Endometrial microvascular endothelial cells (primary cell): ENCODE results near the gene IL17RD. TPM values are rescaled to one million over a fixed set of nuclear protein-coding genes. Genes with fewer than 3 reads are reported as not detected.

Experiments
- in situ Hi-C: cut with HindIII; loops from 2 replicates; pipeline ENCODE4 v1.10.0; 2017; ENCODE audit warnings: low sequenced_read_pairs, low pct_unique_long_range_greater_than_20kb; ENCODE audit errors: inconsistent ontology term
- total RNA-seq: library from RNA; depleted of rRNA; stranded (reverse); fragments of >200 nt; gene quantifications from one replicate; pipeline ENCODE4 v1.2.3, GENCODE V29; 2015; ENCODE audit errors: inconsistent ontology term

The IL17RD gene
- total RNA-seq, 1 donor from 2014 or later = 1.6 TPM

DNA sequence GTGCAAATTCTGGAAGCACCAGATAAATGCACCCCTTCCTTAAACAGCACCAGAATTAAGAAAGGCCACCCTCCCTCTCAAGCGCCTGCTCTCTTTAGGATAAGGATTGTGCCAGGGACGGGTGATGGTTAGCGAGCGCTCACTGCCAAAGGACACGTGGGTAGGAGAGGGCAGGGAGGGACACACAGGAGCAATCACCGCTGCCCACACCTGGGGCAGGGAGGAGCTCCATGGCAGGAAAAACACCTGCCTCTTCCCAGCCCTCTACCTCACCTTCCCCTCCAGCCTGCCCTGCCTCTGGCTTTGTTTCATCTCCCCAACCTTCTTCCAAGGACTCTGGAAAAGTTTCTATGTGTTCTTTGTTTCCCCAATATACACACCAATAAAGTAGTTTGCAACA, 112.0 kb downstream of the IL17RD start:
- in situ Hi-C loops = no loop called here

DNA sequence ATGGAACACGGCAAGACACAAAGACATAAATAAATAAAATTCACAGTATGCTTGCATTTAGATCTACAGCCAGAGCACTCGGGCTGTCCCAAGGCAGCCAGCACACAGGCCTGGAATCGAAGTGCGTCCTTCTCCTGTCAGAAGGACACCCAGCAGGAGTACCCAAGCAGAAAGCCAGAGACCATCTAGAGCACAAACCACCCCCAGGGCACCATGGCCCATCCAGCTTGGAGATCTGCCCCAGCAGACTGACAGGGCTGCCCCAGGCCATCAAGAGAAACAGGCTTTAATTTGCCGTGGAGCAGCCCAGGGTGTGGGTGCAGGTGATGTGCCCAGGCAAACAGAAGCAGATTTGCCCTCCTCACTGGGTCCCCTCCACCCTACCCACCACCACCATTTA, 112.5 kb downstream of the IL17RD start:
- in situ Hi-C loops = no loop called here

DNA sequence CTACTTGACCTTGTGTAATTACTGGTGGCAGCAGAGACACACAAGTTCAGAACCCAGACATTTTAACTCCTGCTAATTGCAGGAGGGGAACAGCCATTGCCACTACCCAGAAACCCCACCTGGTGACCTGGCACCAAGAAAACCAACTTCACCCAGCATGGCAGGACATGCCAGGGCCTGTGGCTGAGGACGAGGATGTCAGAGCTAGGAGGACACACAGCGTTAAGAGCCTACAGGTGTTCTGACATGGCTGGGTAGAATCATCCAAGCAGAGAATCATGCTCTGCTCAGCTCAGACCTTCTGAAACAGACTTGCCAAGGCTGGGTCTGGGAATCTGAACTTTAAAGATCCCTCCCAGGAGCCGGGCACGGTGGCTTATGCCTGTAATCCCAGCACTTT, 116.4 kb downstream of the IL17RD start:
- in situ Hi-C loops = no loop called here

DNA sequence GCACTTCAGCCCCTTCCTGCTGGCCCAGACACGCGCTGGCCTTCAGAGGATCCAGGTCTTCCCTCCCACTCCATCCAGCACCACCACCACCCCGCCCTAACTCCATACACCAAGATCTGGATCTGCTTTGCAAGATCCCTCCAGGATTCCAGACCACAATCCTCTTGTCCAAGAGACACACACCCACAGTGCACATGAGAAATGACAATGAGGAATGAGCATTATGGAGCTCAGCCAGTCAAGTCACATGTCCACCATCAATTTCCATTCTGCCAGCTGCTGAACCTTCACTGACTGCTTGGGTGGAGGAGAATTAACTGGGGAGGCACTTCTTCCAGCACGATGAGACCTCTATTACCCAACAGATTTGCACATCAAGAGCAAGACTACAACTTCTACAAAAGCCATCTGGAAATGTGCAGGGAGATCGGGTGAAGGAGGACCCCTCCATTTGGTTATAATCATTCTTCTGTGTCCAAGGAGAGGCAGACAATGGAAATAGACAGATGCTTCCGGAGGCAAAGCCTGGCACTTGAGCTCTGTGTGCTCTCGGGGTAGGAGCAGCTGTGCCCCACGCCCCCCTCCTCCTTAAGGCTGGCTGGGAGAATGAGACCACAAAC, 117.0 kb downstream of the IL17RD start:
- in situ Hi-C loops = no loop called here

DNA sequence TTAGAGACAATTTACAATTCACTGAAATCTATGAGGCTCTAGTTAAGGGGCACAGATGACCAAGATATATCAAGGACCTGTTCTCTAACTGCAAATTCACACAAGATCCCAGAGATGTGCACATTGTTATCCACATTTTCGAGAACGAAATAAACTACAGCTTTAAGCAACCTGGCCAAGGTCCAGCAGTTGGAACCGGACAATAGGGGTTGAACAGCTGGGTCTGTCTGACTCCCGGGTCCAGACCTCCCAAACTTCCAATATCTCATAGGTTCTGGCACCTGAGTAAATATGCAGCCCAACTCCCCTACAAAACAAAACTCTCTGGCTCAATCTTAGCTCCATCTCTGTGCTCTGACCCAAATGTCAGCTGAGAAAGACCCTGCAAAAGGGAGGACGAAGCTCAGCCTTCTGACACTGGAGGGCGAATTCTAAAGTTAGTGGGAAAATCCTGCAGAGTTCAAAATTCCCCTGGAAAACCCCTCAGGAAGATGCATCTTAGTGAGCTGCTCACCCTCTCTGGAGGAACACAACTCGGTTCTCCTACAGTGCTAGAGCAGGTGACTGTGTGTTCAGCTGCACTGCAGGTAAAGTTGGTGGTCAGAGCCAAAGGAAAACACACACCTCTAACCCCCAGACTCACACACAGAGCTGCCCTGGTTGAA, 118.9 kb downstream of the IL17RD start:
- in situ Hi-C loops = no loop called here

DNA sequence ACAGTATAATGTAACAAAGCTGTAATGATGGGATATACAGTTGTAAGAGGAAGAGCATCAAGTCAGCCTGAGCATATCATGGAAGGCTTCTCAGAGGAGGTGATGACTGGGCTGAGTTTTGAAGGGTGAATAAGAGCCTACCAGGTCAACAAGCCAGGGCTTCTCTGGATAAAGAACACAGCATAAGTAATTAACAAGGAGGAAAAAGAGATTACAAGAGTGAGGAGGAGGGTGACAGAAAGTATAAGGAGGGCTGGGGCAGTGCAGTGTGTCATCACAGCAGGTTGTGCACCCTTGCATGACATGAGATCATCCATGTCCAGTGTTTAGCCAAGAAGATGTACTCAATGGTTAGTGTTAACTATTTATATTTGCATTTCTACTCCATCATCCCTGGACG, 121.6 kb downstream of the IL17RD start:
- in situ Hi-C loops = no loop called here

DNA sequence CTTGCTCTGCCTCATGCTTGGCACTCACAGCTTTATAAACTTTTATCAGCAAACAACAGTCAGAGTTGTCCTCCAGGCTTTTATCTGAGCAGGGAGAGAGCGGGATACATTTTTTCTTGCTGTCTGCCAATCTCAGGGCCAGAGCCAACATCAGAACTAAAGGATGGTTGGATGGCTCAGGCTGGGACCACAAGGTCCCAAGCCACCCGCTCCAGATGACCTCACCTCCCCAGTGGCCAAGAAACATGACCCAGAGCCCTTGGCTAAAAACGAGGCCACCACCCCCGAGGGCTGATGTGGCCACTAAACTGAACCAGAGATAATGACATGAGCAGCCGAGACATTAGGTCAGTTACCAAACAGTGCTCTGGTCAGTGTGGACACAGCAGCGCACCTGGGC, 123.5 kb downstream of the IL17RD start:
- in situ Hi-C loops = no loop called here

Other genes with a start within 250 kb of the IL17RD start
- gene SPATA12, start 104.7 kb downstream of the IL17RD start, total RNA-seq = 0.37 TPM
- gene HESX1, start 34.6 kb upstream of the IL17RD start, total RNA-seq = not detected
- gene APPL1, start 62.4 kb upstream of the IL17RD start, total RNA-seq = 31.9 TPM
- not detected for gene ASB14, start 127.3 kb upstream of the IL17RD start, total RNA-seq